ENCODE data around the gene APOL2.

The APOL2 gene

DNA sequence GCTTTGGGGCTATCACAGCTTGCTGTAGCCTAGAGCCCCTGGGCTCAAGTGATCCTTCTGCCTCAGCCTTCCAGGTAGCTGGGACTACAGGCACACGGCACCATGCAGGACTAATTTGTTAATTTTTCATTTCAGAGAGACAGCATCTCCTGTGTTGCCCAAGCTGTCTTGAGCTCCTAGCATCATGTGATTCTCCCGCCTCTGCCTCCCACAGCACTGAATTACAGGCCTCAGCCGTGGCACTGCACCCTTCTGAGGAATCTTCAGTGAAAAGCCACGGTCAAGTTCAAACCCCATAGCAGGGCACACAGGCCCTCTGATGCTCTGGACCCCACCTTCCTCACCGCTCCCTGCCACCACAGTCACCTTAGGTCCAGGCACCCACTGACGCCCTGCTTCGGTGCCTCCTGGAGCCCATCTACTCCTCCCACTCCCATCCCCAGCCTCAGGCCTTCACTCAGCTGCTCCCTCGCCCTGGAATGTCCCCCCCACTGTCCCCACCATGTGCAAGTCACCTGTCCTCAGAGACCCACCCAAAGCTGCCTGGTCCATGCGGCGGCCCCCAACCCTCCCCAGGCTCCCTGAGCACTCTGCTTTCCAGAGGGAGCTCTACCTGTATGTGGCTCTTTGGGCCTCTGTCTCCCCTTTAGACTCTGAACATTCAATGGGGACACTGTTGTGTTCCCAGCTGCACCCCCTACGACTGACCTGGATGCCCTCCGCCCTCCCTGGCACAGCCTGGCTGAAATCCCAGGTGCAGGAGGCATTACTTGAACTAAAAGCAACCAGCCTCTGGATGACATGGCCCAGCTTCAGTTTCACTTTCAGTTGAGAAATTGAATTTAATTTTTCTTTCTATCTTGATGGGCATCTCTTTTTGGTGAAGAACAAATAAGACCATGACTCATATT is 1.6 kb downstream of the APOL2 start:
- TF ChIP-seq, protein P1, sequence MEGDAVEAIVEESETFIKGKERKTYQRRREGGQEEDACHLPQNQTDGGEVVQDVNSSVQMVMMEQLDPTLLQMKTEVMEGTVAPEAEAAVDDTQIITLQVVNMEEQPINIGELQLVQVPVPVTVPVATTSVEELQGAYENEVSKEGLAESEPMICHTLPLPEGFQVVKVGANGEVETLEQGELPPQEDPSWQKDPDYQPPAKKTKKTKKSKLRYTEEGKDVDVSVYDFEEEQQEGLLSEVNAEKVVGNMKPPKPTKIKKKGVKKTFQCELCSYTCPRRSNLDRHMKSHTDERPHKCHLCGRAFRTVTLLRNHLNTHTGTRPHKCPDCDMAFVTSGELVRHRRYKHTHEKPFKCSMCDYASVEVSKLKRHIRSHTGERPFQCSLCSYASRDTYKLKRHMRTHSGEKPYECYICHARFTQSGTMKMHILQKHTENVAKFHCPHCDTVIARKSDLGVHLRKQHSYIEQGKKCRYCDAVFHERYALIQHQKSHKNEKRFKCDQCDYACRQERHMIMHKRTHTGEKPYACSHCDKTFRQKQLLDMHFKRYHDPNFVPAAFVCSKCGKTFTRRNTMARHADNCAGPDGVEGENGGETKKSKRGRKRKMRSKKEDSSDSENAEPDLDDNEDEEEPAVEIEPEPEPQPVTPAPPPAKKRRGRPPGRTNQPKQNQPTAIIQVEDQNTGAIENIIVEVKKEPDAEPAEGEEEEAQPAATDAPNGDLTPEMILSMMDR (IDR thresholded peaks at IDR 0.05), result no peak
- Histone ChIP-seq H3K36me3 (peaks cover 45% of the 10 kb centered on the region), H3K4me1 (ENCODE audit: control insufficient read depth in 1 of 2, insufficient read depth in 1 of 2, low read depth in 1 of 2, low read length in 1 of 2) (peaks cover 44 to 50% of the 10 kb centered on the region in 2 experiments), H3K27me3 (no peaks in the 10 kb centered on the region), H3K4me3 (ENCODE audit: low read depth in 1 of 2, low read length in 1 of 2) (peak overlapping the region; percentile 78 to 85), H3K9me3 (no peaks in the 10 kb centered on the region), H3K27ac (peak overlapping the region; percentile 91)

- H3K27me3 ChIP-seq, result no peaks in the 10 kb centered on the region
- TF ChIP-seq, protein P1 (IDR thresholded peaks at IDR 0.05), result no peak
- H3K9me3 ChIP-seq, result no peaks in the 10 kb centered on the region
- H3K36me3 ChIP-seq, result peaks cover 56% of the 10 kb centered on the region
- peaks cover 52 to 57% of the 10 kb centered on the region in 2 experiments for H3K4me1 ChIP-seq (ENCODE audit: control insufficient read depth in 1 of 2, insufficient read depth in 1 of 2, low read depth in 1 of 2, low read length in 1 of 2)
- peak overlapping the region in 1 of 2 experiments; percentile 85 for H3K4me3 ChIP-seq (ENCODE audit: low read depth in 1 of 2, low read length in 1 of 2)
- peak overlapping the region; percentile 91 for H3K27ac ChIP-seq
Observed at GRCh38 chr22:36236388-36237319, 2.7 kb downstream of the APOL2 start.

DNA sequence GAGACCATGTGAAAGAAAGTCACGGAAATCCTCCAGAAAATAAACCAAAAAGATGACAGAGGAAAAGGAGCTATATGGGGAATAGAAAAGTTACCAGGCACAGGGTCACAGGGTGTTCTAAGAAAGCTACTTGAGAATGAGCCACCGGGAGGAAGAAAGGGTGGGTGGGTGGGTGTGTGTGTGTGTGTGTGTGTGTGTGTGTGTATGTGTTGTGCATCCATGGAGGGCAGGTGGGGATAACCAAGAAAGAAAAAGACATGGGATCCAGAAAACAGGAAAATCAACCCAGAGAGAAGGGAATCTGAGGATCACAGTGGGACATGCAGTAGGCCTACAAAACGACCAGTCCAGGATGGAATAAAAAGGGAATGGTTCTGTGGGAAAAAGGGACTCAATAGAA is 3.7 kb downstream of the APOL2 start:
- Histone ChIP-seq H3K9me3 (no peaks in the 10 kb centered on the region), H3K36me3 (peaks cover 66% of the 10 kb centered on the region), H3K27me3 (no peaks in the 10 kb centered on the region), H3K4me3 (ENCODE audit: low read depth in 1 of 2, low read length in 1 of 2) (no peak overlapping the region), H3K4me1 (ENCODE audit: control insufficient read depth in 1 of 2, insufficient read depth in 1 of 2, low read depth in 1 of 2, low read length in 1 of 2) (peaks cover 52 to 57% of the 10 kb centered on the region in 2 experiments), H3K27ac (no peak overlapping the region)
- TF ChIP-seq, protein P1 (IDR thresholded peaks at IDR 0.05), result no peak

DNA sequence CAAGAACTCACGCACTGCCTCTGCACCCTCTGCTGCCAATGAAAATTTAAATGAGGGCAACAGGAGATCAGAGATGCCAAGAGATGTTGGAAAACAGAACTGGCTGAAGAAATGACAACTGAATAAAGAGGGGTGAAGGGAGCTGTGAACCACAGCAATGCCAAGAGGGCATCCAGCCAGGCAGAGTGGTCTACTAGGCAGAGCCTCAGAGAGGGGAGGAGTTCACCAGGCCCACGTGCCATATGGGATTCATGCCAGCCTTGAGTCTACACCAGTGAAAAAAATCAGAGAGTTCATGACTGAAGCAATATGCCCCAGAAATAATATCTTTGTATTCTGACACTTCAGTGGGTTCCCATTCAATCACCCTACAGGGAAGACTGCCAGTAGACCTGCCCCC is 4.4 kb downstream of the APOL2 start:
- H3K4me1 ChIP-seq (ENCODE audit: control insufficient read depth in 1 of 2, insufficient read depth in 1 of 2, low read depth in 1 of 2, low read length in 1 of 2), result peaks cover 50 to 54% of the 10 kb centered on the region in 2 experiments
- peak overlapping the region; percentile 93 for H3K27ac ChIP-seq
- H3K9me3 ChIP-seq, result no peaks in the 10 kb centered on the region
- H3K4me3 ChIP-seq (ENCODE audit: low read depth in 1 of 2, low read length in 1 of 2), result no peak overlapping the region
- H3K36me3 ChIP-seq, result peaks cover 73% of the 10 kb centered on the region
- no peaks in the 10 kb centered on the region for H3K27me3 ChIP-seq
- TF ChIP-seq, protein P1 (IDR thresholded peaks at IDR 0.05), result no peak

GRCh38 chr22:36234213-36234612 is 5.1 kb downstream of the APOL2 start:
- Histone ChIP-seq H3K4me1 (ENCODE audit: control insufficient read depth in 1 of 2, insufficient read depth in 1 of 2, low read depth in 1 of 2, low read length in 1 of 2) (peaks cover 45 to 47% of the 10 kb centered on the region in 2 experiments), H3K4me3 (ENCODE audit: low read depth in 1 of 2, low read length in 1 of 2) (no peak overlapping the region), H3K36me3 (peaks cover 80% of the 10 kb centered on the region), H3K9me3 (no peaks in the 10 kb centered on the region), H3K27me3 (no peaks in the 10 kb centered on the region), H3K27ac (peak overlapping the region; percentile 93)
- TF ChIP-seq, protein P1 (IDR thresholded peaks at IDR 0.05), result no peak

All from neutrophil (primary cell).